ENCODE measurements around the gene MCOLN1. TPM values are rescaled to one million over a fixed set of nuclear protein-coding genes. Genes with fewer than 3 reads are reported as not detected.

Gene MCOLN1
- total and polyA plus RNA-seq, 2 donors (not counting 3 experiments of a cell fraction or from before 2014, with no cell fraction given): 23.0 to 60.9 TPM

DNA sequence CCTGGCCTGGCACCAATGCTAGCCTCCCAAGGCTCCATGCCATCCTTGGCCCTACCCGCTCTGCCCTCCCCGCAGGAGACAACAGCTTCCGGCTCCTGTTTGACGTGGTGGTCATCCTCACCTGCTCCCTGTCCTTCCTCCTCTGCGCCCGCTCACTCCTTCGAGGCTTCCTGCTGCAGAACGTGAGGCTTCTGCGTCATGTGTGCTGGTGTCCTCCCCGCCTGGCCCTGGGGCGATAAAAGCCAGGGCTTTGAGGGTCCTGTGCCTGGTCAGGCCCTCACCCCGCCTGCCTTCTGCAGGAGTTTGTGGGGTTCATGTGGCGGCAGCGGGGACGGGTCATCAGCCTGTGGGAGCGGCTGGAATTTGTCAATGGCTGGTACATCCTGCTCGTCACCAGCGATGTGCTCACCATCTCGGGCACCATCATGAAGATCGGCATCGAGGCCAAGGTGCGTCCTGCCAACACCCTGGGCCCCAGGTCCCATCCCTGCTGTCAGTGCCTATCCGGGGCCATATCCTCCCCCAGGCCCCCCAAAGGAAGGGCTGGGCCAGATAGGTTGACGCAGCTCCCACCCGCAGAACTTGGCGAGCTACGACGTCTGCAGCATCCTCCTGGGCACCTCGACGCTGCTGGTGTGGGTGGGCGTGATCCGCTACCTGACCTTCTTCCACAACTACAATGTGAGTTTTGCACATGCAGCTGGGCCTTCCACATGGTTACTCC, 6.3 kb downstream of the MCOLN1 start:
- BruUV-seq (replicated peaks): no TSS peak
- FAIRE-seq: no peak
- no peak overlapping the region for H3K9ac ChIP-seq (replicated peaks; ENCODE audit: extremely low read depth, insufficient read depth, low read length)
- no peaks in the 10 kb centered on the region for H4K20me1 ChIP-seq (replicated peaks; ENCODE audit: control insufficient read depth, extremely low read depth, insufficient read depth, low read length)
- H2AFZ ChIP-seq (ENCODE audit: low read depth, low read length): no peak overlapping the region
- H3K79me2 ChIP-seq (ENCODE audit: control insufficient read depth, insufficient read depth, low read length): no peaks in the 10 kb centered on the region
- no peaks in the 10 kb centered on the region for H3K9me1 ChIP-seq (replicated peaks; ENCODE audit: control insufficient read depth, extremely low read depth, insufficient read depth, low read length)
- no peak for DNase-seq (ENCODE audit: low read depth, low spot score)
- peaks cover 3% of the 10 kb centered on the region for H3K4me1 ChIP-seq (ENCODE audit: control insufficient read depth, extremely low read depth, insufficient read depth, low read length)
- H3K36me3 ChIP-seq (ENCODE audit: control insufficient read depth in 2 of 2, extremely low read depth in 1 of 2, insufficient read depth in 2 of 2, low read length in 2 of 2): peaks cover 3 to 11% of the 10 kb centered on the region in 2 experiments
- H3K27me3 ChIP-seq (ENCODE audit: control insufficient read depth in 2 of 2, insufficient read depth in 2 of 2, low read length in 2 of 2): no peaks in the 10 kb centered on the region
- CTCF ChIA-PET: no interaction called here
- no peak overlapping the region for H3K4me2 ChIP-seq (ENCODE audit: insufficient read depth, low read length)
- dilution Hi-C loops (cut with MboI; ENCODE audit: extremely low pct_ligation_motif_present, low sequenced_read_pairs): no loop called here
- POLR2A ChIA-PET: no interaction called here
- no peak overlapping the region for H3K4me3 ChIP-seq (replicated peaks in 1 of 3; ENCODE audit: insufficient read depth in 1 of 3, low read depth in 1 of 3, low read length in 3 of 3)
- TF ChIP-seq GATA2 (IDR thresholded peaks at IDR 0.05; ENCODE audit: insufficient read depth, insufficient read length, low read depth, low read length) (no peak), MYC (IDR thresholded peaks at IDR 0.05; ENCODE audit: low read depth, low read length) (no peak), FOS (IDR thresholded peaks at IDR 0.05; ENCODE audit: borderline replicate concordance, insufficient read depth, low read length) (no peak), JUN (IDR thresholded peaks at IDR 0.05; ENCODE audit: borderline replicate concordance, insufficient read depth, insufficient read length, low read depth) (no peak), POLR2A (IDR thresholded peaks at IDR 0.05; ENCODE audit: low read depth, low read length) (no peak), MAX (IDR thresholded peaks at IDR 0.05; ENCODE audit: insufficient read depth, insufficient read length) (no peak), POLR2AphosphoS5 (IDR thresholded peaks at IDR 0.05; ENCODE audit: insufficient read depth, low read depth, low read length) (no peak), EZH2 (IDR thresholded peaks at IDR 0.05; ENCODE audit: borderline replicate concordance, low read depth, low read length, severe bottlenecking) (no peak)
- TF ChIP-seq, protein P1, sequence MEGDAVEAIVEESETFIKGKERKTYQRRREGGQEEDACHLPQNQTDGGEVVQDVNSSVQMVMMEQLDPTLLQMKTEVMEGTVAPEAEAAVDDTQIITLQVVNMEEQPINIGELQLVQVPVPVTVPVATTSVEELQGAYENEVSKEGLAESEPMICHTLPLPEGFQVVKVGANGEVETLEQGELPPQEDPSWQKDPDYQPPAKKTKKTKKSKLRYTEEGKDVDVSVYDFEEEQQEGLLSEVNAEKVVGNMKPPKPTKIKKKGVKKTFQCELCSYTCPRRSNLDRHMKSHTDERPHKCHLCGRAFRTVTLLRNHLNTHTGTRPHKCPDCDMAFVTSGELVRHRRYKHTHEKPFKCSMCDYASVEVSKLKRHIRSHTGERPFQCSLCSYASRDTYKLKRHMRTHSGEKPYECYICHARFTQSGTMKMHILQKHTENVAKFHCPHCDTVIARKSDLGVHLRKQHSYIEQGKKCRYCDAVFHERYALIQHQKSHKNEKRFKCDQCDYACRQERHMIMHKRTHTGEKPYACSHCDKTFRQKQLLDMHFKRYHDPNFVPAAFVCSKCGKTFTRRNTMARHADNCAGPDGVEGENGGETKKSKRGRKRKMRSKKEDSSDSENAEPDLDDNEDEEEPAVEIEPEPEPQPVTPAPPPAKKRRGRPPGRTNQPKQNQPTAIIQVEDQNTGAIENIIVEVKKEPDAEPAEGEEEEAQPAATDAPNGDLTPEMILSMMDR (IDR thresholded peaks at IDR 0.05; ENCODE audit: extremely low read depth in 1 of 2, insufficient read depth in 1 of 2, low read depth in 1 of 2, low read length in 2 of 2): no peak
- intact Hi-C loops (cut with micrococcal nuclease): no loop called here
- H3K27ac ChIP-seq (ENCODE audit: insufficient read depth, low read depth, low read length): no peak overlapping the region
- H3K9me3 ChIP-seq (replicated peaks; ENCODE audit: control insufficient read depth, insufficient read depth, low read length): no peaks in the 10 kb centered on the region
